Activated CD4-positive, CD25-positive, alpha-beta regulatory T cell treated with anti-CD3 and anti-CD28 coated beads, Interleukin-2, amount 50 U/mL, for 16 hours (primary cell): Measurements from ENCODE around the gene TLCD4.
"Not testable (repeated sequence)": the region's sequence is repeated elsewhere in the genome, so short reads cannot be mapped to it uniquely, and the experiment has no call there.

Source experiments
- DNase-seq: peaks from one replicate; pipeline ENCODE4 v3.0.0-alpha.2; 2020; ENCODE audit warnings: low read depth, low spot score

TLCD4 gene

GRCh38 chr1:95117207-95118066, at the start of gene TLCD4:
TSS of gene TLCD4 (plus strand) at chr1:95117355. CDS start at chr1:95143902, 26,547 bp downstream.
- peak; percentile 0 for DNase-seq

GRCh38 chr1:95067568-95067967, 49.6 kb upstream of the TLCD4 start:
- DNase-seq = no peak

- no peak for DNase-seq
These were observed 48.0 kb upstream of the TLCD4 start for GRCh38 chr1:95068956-95069709.

GRCh38 chr1:95069710-95070093, 47.5 kb upstream of the TLCD4 start:
- DNase-seq = no peak

- DNase-seq = no peak
These were observed 45.6 kb upstream of the TLCD4 start for GRCh38 chr1:95071539-95071938.

GRCh38 chr1:95072117-95072516, 45.0 kb upstream of the TLCD4 start:
- no peak for DNase-seq

- peak; percentile 88 for DNase-seq
These were observed 44.4 kb upstream of the TLCD4 start, which contains the start of gene ALG14 for GRCh38 chr1:95072532-95073419. TSS of gene ALG14 (minus strand) at chr1:95072951. CDS start at chr1:95072898, 53 bp downstream.

GRCh38 chr1:95073446-95073845, 43.7 kb upstream of the TLCD4 start:
- DNase-seq = no peak

- no peak for DNase-seq
These were observed 41.1 kb upstream of the TLCD4 start for GRCh38 chr1:95076034-95076433.

GRCh38 chr1:95080446-95080845, 36.7 kb upstream of the TLCD4 start:
- DNase-seq = no peak

GRCh38 chr1:95080879-95081278, 36.3 kb upstream of the TLCD4 start:
- no peak for DNase-seq

GRCh38 chr1:95084317-95085176, 32.6 kb upstream of the TLCD4 start:
- no peak for DNase-seq

GRCh38 chr1:95085376-95085775, 31.8 kb upstream of the TLCD4 start:
- no peak for DNase-seq

GRCh38 chr1:95086949-95087533, 30.1 kb upstream of the TLCD4 start:
- DNase-seq = no peak

- no peak for DNase-seq
These were observed 28.9 kb upstream of the TLCD4 start for GRCh38 chr1:95088303-95088702.

GRCh38 chr1:95089650-95090287, 27.4 kb upstream of the TLCD4 start:
- no peak for DNase-seq

- DNase-seq = not testable (repeated sequence)
These were observed 25.9 kb upstream of the TLCD4 start for GRCh38 chr1:95091290-95091689.

- DNase-seq = not testable (repeated sequence)
These were observed 24.3 kb upstream of the TLCD4 start for GRCh38 chr1:95092891-95093290.

- DNase-seq = no peak
These were observed 23.9 kb upstream of the TLCD4 start for GRCh38 chr1:95093296-95093695.

- DNase-seq = no peak
These were observed 22.2 kb upstream of the TLCD4 start for GRCh38 chr1:95094923-95095322.
